Measurements from ENCODE around the gene CEP44.
"Not testable (repeated sequence)": the region's sequence is repeated elsewhere in the genome, so short reads cannot be mapped to it uniquely, and the experiment has no call there.

The CEP44 gene

DNA sequence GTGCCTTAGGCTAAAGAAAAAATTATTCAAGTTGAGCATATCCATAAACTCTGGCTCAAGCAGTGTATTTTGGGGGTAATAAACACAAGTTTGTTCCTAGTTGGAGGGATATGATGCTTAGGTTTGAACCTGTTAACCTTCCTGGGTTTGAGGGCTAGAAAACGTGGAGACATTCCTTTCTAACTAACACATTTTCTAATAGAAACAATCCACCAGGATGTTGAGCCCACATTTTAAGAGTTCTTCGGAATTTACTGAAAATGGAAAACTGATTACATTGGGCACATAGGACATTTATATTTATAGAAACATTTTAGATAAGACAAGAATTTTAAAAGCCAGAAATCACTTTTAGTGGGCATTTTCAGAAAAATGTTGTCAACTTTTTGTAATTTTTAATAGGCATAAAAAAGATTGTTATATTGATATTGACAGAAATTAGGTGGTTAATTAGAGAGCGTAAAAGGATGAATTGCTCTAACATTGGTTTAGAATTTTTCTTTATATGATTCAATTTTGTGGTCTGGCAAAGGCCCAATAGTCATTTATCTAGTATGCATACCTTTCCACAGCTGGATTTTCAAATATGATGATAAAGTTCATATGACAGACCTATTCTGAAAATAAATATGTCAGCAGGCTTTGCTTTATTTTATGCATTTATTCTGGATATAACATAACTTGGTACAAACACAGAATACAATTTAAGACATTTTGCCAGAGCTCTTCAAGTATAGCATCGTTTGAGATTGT is 49.2 kb downstream of the CEP44 start:
- FAIRE-seq: no peak

DNA sequence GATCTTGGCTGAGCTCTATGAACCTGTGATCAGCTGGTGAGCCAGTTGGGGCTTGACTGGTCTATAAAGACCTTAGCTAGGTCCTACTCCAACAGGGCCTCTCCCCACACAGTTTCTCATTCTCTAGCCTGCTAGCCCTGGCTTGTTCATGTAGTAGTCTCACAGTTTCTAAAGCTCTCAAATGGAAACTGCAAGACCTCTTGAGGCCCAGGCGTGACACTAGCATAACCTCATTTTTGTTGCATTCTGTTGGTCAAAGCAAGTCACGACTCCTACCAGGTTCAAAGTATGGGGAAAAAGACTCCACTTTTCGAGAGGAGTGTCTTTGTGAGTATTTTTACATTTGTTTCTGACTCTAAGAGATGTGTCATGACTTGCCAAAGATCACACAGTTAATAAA is 50.9 kb downstream of the CEP44 start:
- FAIRE-seq: no peak

GRCh38 chr4:174340714-174341113 is 57.0 kb downstream of the CEP44 start:
- no peak for FAIRE-seq

GRCh38 chr4:174349156-174349555 is 65.4 kb downstream of the CEP44 start:
- FAIRE-seq: no peak

- no peak for FAIRE-seq
These were observed 68.5 kb downstream of the CEP44 start for GRCh38 chr4:174352061-174352819.

GRCh38 chr4:174357321-174357720 is 73.6 kb downstream of the CEP44 start:
- FAIRE-seq: no peak

DNA sequence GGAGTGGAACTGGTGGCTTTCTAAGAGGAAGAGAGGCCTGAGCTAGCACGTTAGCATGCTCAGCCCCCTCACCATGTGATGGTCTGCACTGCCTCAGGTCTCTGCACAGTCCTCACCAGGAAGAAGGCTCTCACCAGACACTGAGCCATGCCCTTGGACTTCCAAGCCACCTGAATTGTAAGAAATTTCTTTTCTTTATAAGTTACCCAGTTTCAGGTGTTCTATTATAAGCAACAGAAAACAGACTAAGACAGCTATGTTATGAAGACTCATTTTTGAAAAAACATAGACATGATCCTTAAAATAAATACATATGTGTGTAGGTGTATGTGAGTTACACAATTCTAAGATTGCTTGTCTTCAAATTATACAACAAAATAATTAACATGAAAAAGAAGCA is 74.7 kb downstream of the CEP44 start:
- no peak for FAIRE-seq

DNA sequence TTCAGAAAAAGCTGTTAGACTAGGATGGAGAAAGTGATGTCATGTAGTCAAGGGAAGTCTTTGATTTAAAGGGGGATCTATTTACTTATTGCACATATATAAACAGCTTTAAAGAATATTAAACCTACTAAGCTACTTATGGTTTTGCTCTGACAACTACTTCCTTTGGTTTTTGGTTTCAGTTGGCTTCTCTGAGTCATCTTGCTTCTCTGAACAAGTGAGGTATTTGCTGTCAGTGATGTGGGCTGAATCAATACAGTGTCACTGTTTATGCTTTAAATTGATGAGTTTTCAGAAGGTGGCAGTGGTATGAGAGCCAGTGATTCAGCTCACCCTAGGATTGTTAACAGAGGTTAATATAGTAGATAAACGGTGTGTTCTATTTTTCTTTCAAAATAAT is 75.1 kb downstream of the CEP44 start:
- FAIRE-seq: no peak

DNA sequence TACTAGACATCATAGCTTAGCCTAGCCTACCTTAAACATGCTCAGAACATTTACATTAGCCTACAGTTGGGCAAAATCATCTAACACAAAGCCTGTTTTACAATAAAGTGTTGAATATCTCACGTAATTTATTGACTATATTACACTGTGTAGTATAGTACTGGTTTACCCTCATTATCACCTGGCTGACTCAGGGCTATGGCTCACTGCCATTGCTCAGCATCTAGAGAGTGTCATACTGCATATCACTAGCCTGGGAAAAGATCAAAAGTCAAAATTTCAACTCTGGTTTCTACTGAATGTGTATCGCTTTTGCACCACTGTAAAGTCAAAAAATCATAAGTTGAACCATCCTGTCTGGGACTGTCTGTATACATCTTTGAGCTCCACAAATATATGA is 78.6 kb downstream of the CEP44 start:
- FAIRE-seq: no peak

DNA sequence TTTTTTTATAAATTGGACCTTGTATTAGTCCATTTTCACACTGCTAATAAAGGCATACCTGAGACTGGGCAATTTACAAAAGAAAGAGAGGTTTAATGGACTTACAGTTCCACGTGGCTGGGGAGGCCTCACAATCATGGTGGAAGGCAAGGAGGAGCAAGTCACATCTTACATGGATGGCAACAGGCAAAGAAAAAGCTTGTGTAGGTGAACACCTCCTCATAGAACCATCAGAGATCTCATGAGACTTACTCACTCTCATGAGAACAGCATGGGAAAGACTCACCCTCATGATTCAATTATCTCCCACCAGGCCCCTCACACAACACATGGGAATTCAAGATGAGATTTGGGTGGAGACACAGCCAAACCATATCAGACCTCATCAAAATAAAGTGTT is 80.1 kb downstream of the CEP44 start:
- not testable (repeated sequence) for FAIRE-seq

GRCh38 chr4:174365018-174365587 is 81.4 kb downstream of the CEP44 start:
- FAIRE-seq: peak; percentile 96

- FAIRE-seq: no peak
These were observed 86.3 kb downstream of the CEP44 start for GRCh38 chr4:174369985-174370384.

DNA sequence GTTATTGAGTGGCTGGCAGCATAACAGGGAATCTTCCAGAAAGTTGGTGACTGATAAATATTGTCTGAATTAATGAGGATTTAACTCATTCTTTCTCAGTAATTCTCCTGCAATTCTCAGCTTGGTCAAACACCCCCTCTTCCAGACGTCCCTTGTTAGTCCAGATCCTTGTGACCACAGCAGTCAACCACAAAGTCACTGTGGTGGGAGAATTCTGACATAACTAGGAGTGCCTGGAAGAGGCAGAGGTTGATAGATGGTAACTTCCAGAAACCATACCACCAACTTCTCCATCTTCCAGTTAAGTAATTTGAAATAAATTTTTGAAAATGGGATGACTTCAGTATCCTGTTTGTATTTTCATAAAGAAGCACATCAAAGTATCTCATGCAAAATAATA is 90.1 kb downstream of the CEP44 start:
- FAIRE-seq: no peak

GRCh38 chr4:174375422-174375821 is 91.7 kb downstream of the CEP44 start:
- FAIRE-seq: no peak

- FAIRE-seq: no peak
These were observed 93.9 kb downstream of the CEP44 start for GRCh38 chr4:174377613-174378012.

DNA sequence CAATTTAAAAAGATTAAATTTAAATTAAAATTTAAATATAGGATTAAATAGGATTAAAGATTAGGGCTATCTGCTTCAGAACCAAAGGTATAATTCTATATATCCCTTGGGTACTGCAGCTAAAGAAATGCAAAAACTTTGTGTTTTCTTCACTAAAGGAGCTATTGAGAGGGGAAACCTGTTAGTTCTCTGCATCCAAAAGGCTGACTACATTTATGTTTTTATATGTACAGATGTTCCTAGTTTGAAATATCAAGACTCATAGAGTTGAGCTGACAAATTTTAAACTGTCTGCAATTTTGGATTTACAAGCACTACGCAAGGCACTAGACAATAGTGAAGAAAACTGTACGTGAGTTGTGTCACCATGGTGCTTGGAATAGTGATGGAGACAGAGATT is 95.2 kb downstream of the CEP44 start:
- peak; percentile 18 for FAIRE-seq

DNA sequence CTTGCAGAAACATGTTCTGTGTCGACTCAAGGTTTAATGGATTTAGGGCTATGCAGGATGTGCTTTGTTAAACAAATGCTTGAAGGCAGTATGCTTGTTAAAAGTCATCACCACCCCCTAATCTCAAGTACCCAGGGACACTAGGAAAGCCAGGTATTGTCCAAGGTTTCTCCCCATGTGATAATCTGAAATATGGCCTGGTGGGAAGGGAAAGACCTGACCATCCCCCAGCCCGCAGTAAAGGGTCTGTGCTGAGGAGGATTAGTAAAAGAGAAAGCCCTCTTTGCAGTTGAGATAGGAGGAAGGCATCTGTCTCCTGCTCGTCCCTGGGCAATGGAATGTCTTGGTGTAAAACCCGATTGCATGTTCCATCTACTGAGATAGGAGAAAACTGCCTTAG is 96.5 kb downstream of the CEP44 start:
- FAIRE-seq: not testable (repeated sequence)

DNA sequence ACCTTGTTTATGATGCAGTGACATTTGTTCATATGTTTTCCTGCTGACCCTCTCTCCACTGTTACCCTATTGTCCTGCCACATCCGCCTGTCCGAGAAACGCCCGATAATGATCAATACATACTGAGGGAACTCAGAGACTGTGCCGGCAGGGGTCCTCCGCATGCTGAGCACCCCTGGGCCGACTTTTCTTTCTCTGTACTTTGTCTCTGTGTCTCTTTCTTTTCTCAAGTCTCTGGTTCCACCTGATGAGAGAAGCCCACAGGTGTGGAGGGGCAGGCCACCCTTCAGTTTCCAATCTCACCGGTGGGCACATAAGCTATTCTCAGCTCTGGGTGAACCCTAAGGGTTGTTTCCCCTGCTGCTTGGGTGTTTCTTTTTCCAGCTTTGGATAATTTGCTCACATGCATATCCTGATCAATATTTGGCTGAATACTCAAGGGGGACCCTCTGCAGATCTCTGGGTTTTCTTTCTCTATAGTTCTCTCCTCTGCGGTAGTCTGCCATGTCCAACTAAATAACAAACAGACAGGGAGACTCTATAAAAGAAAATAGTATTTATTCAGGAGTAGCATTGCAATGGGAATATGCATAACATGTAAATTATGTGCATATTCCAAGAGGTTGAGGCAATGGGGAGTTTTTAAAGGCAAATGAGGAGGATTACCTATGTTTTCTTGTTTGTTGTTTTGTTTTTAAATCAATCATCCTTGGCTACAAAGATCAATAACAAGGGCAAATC is 97.2 kb downstream of the CEP44 start:
- FAIRE-seq: no peak

DNA sequence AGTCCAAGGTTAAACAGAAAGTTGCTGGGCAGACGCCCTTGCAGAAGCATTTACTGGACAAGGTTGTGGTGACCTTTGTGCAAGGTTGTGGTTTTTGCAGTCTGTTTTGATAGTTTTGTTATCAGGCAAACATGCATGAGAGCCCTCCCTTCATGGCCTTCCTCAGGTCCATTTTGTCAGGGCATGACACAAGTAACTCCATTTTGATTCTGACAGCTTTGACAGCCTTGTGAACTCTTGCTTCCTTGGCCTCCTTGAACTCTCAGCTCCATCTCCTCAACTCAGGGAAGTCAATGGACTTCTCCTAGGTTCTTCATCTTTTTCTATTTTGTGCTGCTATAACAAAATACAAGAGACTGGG is 97.7 kb downstream of the CEP44 start:
- FAIRE-seq: no peak

Measured in colon (tissue), 2 donors.